CD1c-positive myeloid dendritic cell (primary cell): ENCODE measurements around the gene DSG3.
"Not testable (repeated sequence)": the region's sequence is repeated elsewhere in the genome, so short reads cannot be mapped to it uniquely, and the experiment has no call there.

ENCODE experiments used
- DNase-seq: peaks from one replicate; pipeline ENCODE4 v3.0.0-alpha.2; 2016; ENCODE audit errors: extremely low spot score

The DSG3 gene

DNA sequence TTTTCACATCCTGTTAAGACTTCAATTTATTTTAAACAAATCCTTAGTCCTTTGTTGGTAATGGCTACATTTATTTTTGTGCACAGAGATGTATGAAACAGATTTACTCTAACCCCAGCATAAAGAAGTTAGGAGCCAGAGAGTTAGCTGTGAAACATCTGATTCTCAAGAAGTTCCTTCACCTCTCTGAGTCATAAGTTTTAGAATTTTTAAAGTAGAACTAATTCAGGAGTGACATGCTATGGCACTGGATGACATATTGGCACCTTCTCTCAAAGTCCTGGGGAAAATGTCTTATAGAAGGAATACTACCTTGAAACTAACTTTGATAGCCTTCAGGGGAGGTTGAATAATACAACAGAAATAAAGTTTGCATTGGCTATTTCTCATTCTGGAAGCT, 44.0 kb downstream of the DSG3 start:
- no peak for DNase-seq

DNA sequence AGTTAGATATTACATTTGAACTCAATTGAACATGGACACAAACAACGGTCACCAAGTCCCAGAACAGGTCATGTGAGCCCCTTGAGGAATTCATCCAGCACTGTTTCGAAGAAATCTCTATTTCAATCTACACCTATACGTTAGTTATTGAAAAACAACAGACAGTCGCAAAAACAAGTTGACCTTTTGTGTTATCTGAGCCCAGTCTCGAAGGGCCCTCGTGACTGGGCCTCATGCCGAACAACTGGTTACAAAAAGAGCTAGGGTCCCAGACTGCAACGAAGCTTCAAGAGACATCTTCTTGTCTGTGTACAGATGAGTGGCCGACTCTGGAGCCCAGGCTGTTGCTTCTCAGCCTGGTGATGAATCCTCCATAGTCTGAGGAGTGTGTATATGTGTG, 45.1 kb downstream of the DSG3 start:
- no peak for DNase-seq

DNA sequence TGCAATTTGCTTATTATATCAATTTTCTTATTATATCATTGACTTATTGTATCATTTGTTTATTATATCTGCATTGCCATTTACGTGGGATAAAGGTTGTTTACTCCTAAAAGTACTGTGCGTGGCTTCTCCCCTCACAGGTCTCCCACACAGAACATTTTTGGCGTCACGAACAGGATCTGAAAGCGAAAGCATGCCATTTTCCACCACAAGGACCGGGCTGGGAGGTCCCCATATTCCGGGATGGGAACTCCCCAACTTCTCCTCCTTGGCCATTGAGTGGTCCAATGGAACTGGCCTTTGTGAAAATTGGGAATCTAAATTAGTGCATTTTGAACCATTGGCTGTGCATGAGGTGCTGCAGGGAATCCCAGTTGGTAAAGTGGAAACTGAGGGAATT, 45.6 kb downstream of the DSG3 start:
- DNase-seq: no peak

DNA sequence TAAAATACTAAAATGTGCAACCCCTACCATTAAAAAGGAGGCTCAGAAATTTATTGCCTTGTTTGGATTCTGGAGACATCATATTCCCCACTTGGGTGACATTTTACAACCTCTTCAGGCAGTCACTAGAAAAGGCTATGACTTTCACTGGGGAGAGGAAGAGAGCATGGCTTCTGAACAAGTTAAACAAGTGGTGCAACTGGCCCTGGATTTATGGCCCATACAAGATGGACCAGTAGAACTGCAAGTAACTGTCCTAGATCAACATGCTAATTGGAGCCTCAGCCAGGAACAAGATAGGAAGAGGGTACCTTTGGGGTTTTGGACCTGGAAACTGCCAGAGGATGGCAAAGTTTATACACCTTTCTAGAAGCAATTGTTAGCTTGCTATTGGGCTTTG, 46.4 kb downstream of the DSG3 start:
- no peak for DNase-seq

DNA sequence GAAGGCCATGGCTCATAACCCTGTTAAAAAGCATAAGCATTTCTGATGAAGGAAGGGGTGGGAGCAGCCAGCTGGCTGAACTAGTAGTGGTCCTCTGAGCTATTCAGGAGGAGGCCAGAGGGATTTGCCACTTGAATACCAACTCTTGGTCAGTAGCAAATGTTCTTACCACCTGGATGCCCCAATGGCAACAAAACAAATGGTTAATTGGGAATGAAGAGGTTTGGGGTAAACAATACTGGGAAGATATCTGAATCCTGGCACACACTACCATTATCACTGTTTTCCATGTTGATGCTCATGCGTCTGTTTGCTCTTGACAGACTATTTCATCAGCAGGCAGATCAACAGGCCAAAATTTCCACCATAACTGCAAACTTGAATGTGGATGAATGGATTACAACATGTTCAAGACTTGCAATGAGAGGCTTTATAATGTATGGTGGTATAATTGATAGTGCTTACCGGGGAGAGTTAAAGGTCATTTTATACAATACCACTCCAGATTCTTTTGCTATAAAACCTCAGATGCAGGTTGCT, 47.2 kb downstream of the DSG3 start:
- not testable (repeated sequence) for DNase-seq

DNA sequence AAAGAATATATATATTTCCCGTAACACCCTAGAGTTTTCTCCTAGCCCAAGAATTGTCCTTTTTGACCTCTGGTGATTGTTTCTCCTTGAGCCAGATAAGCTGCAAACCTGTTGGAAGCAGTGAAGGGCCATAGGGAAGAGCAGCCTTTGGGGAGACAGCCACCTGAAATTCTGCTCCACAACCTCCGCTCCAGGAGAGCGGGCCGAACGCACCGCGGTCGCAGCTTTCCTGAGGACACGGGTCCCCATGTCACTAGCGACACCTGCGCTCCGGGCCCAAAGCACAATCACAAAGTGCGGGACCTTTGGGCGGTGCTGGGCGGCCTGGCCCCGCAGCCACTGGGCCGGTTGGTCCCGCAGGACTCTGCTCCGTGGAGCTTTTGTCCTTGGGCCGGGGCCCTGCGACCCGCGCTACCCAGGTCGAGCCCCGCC, 49.9 kb downstream of the DSG3 start:
- DNase-seq: no peak

DNA sequence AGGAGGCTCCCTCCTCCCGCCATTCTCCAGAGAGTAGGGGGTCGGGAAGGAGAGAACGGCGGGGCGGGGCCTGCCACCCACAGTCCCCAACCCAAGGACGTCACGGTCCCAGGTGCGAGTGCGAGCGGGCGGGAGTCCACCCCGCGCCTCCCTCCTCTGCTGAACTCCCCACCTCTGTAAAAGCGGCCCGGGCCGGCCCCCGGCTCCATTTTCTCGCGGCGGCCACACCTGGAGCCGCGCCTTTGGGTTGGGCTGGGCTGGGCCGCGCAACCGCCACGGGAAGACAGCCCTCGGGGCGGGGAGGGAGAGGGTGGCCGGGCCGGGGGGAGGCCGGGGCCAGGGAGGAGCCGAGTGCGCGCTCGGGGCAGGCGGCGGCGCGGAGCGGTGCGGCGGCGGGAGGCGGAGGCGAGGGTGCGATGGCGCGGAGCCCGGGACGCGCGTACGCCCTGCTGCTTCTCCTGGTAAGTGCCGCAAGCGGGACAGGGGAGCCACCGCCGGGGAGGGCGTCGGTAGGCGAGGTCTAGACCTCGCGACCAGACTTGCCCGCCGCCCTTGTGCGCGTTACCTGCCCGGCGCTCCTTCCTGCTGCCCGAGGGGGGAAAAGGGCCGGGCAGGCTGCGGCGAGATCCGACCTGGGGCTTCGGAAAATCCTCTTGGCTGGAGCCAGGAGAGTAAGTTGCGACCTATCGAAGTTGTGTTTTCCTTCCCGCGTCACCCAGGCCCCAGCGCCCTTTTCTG, 50.5 kb downstream of the DSG3 start, which contains the start of gene DSG2:
Gene DSG2 (plus strand): TSS at position 342 of the 738 bp plus-strand sequence. CDS start 75 bp downstream, at position 417.
- no peak for DNase-seq

DNA sequence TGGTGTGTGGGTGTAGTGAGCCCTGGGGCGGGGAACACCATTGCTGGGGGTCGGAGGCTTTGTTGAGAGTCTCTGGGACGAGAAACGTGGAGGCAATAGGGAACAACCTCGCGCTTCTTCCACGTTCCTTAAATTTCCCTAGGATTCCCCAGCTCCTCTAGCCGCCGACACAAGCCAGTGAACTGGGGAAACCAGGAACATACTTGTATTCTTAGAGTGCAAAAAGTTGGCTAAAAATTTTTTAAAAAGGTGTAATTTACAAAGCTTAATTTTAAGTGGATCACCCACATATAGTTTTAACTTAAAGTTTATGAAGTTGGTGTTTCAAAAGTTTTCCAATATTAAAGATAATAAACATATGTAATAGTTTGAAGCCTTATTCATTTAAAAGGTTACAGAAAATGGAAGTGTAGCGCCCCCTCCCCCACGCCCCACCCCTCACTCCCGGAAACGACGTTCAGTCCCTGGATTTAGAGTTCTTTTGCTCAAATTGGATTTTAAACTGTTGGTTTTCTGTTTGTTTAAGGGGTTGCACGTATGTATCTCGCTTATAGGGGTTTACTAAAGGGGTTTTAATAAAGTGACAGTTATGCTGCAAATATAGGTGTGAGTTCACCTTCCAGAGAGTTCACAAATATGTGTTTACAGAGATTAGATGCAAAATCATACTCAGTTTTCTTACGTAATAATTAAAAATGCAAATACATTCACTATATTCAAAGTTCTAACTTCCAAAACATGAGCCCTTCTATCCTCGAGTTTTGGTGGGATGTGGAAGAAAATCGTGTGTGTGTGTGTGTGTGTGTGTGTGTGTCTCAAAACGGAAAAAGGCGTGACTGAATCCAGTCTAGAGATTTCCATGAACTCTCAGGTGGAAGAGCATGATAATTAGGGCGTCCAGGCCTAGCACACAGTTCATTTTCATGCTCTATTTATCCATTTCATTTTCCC, 51.3 kb downstream of the DSG3 start:
- DNase-seq: no peak

DNA sequence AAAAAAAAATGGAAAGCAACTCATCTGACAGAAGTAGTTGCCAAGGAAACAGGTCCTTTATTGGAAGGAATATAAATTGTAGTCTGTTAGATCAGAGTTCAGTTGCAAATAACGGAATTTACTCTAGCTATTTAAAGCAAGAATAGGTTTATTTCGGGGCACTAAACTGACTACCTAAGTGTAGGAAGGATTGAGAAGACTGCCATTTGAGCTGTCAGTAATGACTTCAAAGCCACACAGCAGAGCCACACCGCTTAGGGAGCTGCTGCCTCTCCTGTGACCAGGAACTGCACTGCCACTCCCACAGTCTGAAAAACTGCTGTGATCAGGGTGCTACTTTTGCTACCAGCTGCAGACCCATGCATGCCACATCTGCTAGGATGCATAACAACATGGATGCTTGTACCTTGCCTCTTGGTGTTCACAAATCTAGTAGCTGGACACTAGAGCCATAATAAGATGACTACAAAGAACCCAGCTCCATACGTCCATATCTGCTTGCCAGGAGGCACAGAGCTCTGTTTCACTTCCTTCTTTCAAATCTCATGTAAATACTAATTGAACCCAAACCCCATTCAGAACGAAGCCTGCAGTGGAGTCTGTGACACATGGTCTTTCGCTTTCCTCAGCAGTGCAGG, 52.6 kb downstream of the DSG3 start:
- peak; percentile 6 for DNase-seq

DNA sequence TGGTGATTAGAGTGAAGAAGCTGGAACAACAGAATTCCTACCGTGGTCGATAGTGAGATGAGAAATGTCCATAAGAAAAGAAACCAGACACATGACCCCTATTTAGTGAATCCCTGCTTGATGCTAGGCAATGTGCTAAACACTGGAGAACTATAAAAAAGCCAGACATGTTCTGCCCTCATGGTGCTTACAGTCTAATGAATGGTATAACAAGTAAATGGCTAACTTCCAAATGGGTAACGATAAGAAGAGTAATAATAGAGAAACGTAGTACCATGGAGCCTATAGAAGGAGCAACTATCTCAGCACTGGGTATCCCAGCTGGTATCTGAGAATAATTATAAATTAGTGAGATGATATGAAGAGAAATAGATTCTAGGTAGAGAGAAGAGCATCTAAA, 55.5 kb downstream of the DSG3 start:
- DNase-seq: no peak

DNA sequence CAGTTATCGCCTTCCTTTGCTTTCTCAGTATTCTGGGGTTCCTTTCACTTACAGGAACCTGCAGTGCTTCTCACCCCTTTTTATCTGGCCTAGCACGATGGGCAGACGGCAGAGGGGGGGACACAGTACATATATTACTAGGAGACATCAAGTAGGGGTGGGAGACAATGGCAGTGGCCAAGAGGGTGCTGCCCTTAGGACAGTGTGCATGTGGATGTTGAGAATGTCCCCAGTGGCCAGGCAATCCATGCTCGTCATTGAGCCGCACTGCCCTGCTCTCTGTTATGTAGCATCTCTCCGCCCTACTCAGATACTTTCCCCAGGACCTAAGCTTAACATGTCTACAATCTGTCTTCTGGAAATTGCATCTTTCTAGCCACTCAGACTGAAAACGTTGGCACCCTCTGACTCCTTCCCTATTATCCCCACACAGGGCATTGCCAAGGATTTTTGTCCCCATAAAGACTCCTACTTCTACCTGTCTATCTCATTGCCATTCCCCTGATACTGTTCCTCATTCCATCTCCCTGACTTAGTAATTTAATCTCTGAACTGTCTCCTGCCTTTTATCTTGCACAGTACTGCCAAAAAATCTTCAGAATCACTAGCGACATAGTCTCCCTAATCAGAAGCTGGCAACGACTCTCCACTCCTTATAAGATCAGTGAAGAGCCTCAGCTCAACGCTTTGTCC, 57.1 kb downstream of the DSG3 start:
- no peak for DNase-seq

DNA sequence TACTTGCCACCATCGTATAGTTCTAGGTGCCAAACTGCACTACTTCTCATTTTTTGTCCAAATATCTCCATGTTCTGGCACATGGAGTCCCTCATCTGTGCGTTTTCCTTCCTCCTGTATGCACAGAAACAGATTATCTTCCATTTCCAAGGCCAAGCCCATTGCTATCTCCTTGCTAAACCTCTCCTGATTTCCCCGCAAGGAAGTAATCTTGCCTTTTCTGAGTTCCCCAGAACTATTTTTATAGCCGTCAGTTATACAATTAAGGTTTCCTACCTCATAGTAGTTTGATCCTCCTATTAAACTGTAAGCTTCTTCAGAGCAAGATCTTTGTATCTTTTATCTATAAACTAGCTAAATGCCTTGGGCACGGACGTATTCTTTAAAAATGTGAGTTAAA, 57.6 kb downstream of the DSG3 start:
- no peak for DNase-seq

DNA sequence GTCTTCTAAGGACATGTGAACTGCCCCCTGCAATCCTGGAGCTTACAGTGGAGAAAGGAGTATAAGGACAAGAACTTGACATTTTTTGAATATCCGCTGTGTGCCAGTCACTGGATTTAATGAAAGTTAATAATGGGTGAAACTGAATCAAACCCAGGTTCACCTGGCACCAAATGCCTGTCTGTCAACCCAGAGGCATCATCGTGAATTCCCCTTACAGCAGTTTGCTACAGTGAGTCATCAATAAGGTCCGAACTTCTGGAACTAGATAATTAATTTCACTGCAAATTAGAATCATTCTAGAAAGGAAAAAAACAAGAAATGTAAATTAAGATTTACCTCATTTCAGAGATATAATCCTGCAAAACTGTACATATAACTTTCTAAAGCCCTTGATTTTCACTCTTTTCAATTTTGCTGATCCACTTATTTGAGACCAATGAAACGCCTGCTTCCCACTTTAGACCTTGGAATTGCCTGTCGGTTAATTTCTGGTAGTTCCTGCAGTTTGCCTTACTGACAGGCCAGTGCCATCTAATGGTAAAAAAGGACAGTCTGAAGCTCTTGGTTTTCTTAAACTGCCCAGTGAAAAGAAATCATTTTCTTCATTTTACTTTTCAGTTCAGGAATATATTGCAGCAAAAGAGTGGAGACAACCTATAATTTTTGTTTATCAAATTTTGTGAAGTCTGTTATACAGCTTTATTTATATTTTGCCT, 58.6 kb downstream of the DSG3 start:
- DNase-seq: no peak

DNA sequence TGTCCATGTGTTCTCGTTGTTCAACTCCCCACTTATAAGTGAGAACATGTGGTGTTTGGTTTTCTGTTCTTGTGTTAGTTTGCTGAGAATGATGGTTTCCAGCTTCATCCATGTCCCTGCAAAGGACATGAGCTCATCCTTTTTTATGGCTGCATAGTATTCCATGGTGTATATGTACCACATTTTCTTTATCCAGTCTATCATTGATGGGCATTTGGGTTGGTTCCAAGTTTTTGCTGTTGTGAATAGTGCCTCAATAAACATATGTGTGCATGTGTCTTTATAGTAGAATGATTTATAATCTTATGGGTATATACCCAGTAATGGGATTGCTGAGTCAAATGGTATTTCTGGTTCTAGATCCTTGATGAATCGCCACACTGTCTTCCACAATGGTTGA, 59.6 kb downstream of the DSG3 start:
- DNase-seq: not testable (repeated sequence)

DNA sequence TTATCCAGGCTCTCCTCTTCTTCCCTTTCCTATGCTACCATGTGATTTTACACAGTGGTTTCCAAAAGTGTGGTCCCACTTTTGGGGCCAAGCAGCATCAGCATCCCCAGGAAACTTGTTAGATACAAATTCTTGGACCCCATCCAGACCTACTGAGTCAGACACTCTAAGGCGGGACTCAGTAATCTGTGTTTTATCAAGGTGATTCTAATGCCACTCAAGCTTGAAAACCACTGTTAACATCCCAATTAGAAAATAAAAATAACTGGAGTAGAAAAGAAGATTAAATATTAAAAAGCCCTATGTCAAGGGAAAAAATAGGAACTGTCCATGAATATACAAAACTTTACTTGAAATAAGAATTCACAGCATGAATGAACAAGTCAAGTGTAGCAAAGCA, 61.2 kb downstream of the DSG3 start:
- DNase-seq: no peak

DNA sequence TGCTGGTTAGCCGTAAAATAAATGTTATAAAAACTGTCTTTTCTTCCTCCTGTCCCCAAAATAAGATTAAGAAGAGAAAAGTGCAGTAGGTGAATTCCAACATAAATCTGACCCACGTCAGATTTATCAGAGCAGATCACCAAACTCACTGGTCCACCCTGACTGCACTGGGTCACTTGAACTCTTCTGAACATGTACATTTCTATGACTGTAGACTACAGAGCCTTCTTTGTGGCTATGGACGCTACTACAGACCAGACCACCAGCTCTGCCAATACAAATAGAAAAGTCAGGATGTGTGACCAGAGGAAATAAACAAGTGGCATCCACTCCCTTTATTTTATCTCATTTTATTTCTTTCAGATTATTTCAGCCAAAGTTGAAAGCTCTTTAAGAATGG, 62.0 kb downstream of the DSG3 start:
- DNase-seq: no peak

DNA sequence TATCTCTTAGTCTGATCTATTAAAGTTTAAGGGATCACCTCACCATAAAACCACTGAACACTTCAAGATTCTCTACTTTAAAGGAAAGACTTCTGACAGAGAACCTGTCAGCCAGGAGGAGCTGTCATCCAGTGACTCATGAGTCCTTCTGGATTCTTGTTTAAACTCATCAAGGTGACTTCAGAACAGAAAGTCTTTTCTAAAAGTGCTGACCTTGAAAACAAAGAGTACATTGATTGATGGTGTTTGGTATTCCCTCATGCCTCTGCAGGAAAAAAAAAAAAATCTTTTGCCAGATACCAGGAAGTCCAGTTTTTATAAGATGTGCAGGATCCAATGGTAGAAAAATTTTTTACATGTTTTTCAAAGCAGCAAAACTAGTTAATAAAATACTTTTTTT, 62.8 kb downstream of the DSG3 start:
- no peak for DNase-seq

DNA sequence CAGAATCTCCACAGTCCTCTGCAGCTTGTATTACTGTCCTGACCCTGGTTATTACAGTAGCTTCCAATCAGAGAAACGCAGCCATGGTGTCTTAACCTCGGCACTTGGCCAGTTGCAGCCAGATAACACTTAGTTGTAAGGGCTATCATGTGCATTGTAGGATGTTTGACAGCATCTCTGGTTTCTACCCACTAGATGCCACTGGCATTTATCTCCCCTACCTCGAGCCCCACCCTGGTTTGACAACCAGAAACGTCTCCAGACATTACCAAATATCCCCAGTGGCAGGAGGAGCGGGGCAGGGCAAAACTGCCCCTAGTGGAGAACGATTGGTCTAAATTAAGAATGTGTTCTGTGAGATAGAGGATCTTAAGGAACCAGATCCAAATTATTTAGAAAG, 63.6 kb downstream of the DSG3 start:
- DNase-seq: no peak

DNA sequence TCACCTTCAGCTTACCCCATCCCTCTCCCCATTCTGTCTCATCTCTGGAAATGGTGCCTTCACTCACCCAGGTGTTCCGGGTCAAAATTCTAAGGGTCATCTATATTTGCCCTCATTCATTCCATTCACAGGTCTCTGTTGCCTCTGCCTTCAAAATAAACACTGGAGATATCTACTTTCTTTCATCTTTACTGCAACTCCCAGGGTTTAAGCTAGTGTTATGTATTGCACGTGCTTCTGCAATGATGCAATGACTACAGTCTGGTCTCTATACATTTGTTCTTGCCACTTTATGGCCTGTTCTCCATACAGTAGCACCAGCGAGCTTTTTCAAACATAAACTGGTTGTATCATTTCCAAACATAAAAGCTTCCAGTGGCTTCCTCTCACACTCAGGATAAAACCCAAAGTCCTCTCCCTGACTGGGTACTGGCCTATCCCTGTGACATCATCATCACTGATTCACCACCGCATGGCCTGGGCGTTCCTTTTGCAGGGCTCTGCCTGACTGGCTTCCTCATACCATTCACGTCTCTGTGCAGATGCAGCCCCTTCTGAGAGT, 64.7 kb downstream of the DSG3 start:
- peak; percentile 11 for DNase-seq

DNA sequence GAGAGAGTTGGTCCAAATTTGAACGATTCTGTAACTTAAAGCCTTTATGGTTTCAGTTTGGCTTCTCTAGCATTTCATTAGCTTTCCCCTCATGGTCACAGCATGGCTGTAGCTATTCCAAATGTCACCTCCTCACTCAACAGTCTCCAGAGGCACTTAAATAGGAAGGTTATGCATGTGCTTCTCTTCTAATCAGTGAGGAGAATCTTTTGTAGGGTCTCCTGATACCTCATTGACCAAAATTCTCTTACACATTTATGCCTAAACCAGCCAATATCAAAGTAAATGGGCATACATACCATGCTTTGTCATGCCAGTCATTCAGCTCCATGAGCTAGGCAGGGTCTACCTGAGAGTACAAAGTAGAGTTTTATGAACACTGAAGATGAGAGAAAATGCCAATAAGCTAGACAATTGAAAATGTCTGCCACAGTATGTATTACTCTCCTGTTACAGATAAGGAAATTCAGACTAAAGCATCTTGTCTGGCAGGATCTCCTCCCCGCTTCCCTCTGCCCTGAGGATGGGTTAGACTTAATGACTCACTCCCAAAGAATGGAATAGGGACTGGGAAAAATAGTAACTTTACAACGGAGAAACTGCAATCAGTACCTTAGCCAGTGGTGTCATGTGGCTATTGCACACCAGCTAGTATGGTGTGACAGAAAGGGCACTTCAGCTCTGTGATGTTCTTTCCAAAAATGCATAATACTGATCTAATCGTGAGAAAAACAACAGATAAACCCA, 65.8 kb downstream of the DSG3 start:
- no peak for DNase-seq
